Skeletal muscle cell (primary cell): ENCODE measurements around the gene PET100.

Experiments used
- DNase-seq: peaks from one replicate; pipeline ENCODE4 v3.0.0-alpha.2; 2010; ENCODE audit warnings: low read depth
- H3K4me3 ChIP-seq: 2 replicates; pipeline ENCODE4 v1.5.1; 2011; ENCODE audit warnings: low read depth, mild to moderate bottlenecking, control low read depth, low read length, moderate library complexity

PET100 gene

GRCh38 chr19:7645163-7645562 lies 15.6 kb downstream of the PET100 start:
- DNase-seq = no peak
- no peak overlapping the region for H3K4me3 ChIP-seq

- DNase-seq = no peak
- no peak overlapping the region for H3K4me3 ChIP-seq
These were observed 16.2 kb downstream of the PET100 start for GRCh38 chr19:7645656-7646425.

GRCh38 chr19:7646426-7646700 lies 16.8 kb downstream of the PET100 start:
- DNase-seq = no peak

GRCh38 chr19:7647156-7647555 lies 17.6 kb downstream of the PET100 start:
- no peak for DNase-seq
- H3K4me3 ChIP-seq = no peak overlapping the region

More at GRCh38 chr19:7646426-7646700, 16.8 kb downstream of the PET100 start:
- H3K4me3 ChIP-seq = no peak overlapping the region

DNA sequence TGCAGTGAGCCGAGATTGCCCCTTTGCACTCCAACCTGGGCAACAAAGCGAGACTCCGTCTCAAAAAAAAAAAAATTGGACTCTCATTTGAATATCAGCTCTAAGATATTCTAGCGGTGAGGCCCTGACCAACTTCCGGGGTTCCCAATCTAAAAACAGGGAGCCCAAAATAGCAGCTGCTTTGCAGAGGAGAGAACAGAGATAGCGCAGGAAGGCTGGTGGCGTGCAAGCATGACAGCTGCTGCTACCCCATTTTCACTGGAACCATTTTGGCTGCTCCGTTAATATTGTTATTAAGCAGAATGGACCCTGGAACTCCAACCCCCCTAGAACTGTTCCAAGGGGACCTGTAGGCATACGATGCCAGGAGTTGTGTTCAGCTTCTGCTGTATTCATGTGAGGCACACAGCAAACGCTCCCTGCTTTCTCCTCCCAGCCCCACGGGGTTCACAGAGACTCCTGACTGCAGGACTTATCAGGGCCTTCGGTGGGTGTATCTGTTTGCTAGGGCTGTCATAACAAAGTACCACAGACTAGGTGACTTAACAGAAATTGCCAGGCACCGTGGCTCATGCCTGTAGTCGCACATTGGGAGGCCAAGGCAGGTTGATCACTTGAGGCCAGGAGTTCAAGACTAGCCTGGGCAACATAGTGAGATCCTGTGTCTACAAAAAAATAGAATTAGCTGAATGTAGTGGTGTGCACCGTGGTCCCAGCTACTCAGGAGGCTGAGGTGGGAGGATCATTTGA lies 18.8 kb downstream of the PET100 start:
- no peak for DNase-seq

GRCh38 chr19:7650148-7650547 lies 20.6 kb downstream of the PET100 start:
- no peak overlapping the region for H3K4me3 ChIP-seq
- no peak for DNase-seq

More for the DNA sequence above, 18.8 kb downstream of the PET100 start:
- no peak overlapping the region for H3K4me3 ChIP-seq

GRCh38 chr19:7652061-7652641 lies 22.6 kb downstream of the PET100 start:
- H3K4me3 ChIP-seq = peak overlapping the region; percentile 30

DNA sequence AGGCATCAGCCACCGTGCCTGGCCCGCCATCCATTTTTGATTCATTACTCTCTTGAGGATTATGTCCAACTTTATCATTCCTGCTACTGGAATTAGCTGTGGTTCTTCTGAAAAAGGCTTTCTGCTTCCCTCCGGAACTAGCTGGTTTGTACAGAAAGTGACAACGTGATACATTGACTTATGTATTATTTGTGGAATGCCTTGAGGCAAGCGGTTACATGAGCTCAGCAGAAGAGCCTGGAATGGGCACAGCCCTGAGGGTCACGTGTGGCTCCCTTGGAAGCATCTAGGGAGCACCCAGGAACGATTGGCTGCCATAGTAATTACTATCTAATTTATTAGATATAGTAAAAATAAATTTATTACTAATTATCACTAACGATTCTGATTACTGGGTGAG lies 24.8 kb downstream of the PET100 start:
- DNase-seq = no peak
- H3K4me3 ChIP-seq = no peak overlapping the region

More at GRCh38 chr19:7652061-7652641, 22.6 kb downstream of the PET100 start:
- peak; percentile 68 for DNase-seq

- DNase-seq = no peak
- no peak overlapping the region for H3K4me3 ChIP-seq
These were observed 26.0 kb downstream of the PET100 start for GRCh38 chr19:7655581-7655980.

GRCh38 chr19:7657131-7657751 lies 27.6 kb downstream of the PET100 start:
- DNase-seq = no peak
- no peak overlapping the region for H3K4me3 ChIP-seq

DNA sequence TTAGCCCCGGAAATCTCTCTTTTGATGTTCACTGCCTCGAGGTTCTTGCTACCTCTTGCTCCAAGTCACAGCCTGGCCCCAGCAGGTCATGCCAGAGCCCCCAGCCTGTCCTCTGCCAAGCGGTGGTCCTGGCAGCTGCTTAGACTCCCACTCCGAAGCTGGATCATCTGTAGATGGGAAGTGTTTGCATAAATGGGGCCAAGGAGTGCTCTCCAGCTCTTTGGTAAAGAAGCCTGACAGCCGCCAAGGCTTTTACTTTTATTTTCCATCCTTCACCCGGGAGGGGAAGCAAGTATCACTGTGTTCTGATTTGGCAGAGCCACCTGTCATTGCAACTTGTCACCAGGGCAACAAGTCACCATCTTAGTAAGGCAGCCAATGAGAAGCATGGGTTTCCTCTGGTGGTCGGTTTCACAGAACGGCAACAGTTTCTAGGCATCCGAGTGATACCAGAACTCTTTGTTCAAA lies 28.7 kb downstream of the PET100 start:
- H3K4me3 ChIP-seq = no peak overlapping the region

GRCh38 chr19:7661744-7662538 lies 32.3 kb downstream of the PET100 start:
- no peak overlapping the region for H3K4me3 ChIP-seq
- no peak for DNase-seq

More for the DNA sequence above, 28.7 kb downstream of the PET100 start:
- DNase-seq = no peak

- H3K4me3 ChIP-seq = no peak overlapping the region
These were observed 33.1 kb downstream of the PET100 start for GRCh38 chr19:7662657-7663056.

GRCh38 chr19:7663706-7664105 lies 34.1 kb downstream of the PET100 start:
- H3K4me3 ChIP-seq = no peak overlapping the region
- DNase-seq = no peak

More at GRCh38 chr19:7662657-7663056, 33.1 kb downstream of the PET100 start:
- DNase-seq = no peak

DNA sequence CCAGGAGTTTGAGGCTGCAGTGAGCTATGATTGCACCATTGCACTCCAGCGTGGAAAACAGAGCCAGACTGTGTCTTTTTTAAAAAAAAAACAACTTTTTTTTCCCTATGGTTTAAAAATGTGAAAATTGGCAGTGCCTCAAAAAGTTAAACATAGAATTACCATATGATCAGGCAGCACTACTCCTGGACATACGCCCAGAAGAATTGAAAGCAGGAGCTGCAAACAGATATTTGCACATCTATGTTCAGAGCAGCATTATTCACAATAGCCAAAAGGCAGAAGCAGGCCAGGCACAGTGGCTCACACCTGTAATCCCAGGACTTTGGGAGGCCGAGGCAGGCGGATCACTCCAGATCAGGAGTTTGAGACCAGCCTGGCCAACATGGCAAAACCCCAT lies 35.5 kb downstream of the PET100 start:
- no peak overlapping the region for H3K4me3 ChIP-seq
- peak; percentile 37 for DNase-seq

GRCh38 chr19:7668842-7669241 lies 39.2 kb downstream of the PET100 start, which contains the start of gene RETN:
Gene RETN, plus strand, starts transcription at chr19:7669049. Its CDS starts 278 bp downstream, at chr19:7669327.
- DNase-seq = no peak
- H3K4me3 ChIP-seq = no peak within 1 kb of the TSS

DNA sequence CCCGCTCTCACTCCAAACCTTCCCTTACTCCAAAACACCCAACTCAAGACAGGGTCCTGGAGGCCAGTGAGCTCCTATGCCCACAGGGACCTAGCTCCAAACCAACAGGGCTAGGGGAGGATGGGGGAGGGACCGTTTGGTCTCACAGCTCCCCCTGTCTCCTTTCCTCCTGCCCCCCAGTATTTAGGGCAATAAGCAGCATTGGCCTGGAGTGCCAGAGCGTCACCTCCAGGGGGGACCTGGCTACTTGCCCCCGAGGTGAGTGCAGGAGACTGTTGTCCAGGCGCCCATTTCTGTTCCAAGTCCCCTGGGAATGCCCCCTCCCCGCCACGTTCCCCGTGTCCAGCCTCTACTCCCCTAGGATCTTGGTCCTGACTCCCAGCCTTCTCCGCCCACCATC lies 40.0 kb downstream of the PET100 start:
- no peak overlapping the region for H3K4me3 ChIP-seq
- DNase-seq = no peak

DNA sequence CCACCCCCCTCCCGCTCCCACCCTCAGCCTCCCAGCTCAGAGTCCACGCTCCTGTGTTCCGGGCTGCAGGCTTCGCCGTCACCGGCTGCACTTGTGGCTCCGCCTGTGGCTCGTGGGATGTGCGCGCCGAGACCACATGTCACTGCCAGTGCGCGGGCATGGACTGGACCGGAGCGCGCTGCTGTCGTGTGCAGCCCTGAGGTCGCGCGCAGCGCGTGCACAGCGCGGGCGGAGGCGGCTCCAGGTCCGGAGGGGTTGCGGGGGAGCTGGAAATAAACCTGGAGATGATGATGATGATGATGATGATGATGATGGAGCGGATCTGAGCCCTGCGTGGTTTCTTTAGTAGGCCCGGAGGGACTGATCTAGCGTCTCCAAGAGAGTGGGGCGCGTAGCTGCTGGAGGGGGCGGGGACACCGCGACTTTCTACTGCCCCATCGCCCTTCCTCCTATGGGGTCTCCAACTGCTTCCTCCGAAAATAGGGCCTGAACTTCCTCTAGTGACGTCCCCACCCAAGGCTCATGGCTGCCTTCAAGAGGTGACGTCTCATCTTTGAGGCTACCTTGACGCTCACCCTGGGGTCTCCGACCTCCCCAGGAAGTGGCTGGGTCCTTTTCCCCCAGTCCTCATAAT lies 40.7 kb downstream of the PET100 start:
- DNase-seq = no peak
- H3K4me3 ChIP-seq = peak overlapping the region; percentile 26

GRCh38 chr19:7670790-7671189 lies 41.2 kb downstream of the PET100 start:
- no peak overlapping the region for H3K4me3 ChIP-seq
- no peak for DNase-seq
